Measurements from ENCODE around the gene CCDC112.

DNA sequence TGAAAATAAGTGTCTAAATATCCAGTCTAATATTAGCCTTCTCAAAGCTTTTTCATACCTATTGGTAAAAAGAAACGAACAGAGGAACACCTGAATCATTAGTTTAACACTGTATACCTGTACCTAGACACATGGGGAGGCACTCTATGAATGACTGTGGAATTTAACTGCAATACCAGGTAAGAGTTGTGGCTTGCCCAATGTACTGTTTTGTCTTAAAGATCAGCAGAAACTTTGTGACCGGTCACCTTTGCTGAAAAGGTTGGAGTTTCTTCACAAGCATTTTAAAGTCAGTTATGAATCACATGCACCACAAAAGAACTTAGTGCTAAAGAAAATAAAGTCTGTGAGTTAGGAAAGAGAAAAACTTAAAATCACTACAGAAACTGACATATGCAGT lies 36.2 kb downstream of the CCDC112 start:
- TF ChIP-seq, protein P1, sequence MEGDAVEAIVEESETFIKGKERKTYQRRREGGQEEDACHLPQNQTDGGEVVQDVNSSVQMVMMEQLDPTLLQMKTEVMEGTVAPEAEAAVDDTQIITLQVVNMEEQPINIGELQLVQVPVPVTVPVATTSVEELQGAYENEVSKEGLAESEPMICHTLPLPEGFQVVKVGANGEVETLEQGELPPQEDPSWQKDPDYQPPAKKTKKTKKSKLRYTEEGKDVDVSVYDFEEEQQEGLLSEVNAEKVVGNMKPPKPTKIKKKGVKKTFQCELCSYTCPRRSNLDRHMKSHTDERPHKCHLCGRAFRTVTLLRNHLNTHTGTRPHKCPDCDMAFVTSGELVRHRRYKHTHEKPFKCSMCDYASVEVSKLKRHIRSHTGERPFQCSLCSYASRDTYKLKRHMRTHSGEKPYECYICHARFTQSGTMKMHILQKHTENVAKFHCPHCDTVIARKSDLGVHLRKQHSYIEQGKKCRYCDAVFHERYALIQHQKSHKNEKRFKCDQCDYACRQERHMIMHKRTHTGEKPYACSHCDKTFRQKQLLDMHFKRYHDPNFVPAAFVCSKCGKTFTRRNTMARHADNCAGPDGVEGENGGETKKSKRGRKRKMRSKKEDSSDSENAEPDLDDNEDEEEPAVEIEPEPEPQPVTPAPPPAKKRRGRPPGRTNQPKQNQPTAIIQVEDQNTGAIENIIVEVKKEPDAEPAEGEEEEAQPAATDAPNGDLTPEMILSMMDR (IDR thresholded peaks at IDR 0.05; ENCODE audit: insufficient read depth, low read length), result no peak
- TF ChIP-seq POLR2AphosphoS5 (IDR thresholded peaks at IDR 0.05; ENCODE audit: low read depth) (no peak), SPI1 (IDR thresholded peaks at IDR 0.05; ENCODE audit: borderline replicate concordance, low read depth) (no peak)
